Measurements from ENCODE around the gene RAD51B. TPM values are rescaled to one million over a fixed set of nuclear protein-coding genes. Genes with fewer than 3 reads are reported as not detected.
"Not testable (repeated sequence)": the region's sequence is repeated elsewhere in the genome, so short reads cannot be mapped to it uniquely, and the experiment has no call there.

Gene RAD51B
- total RNA-seq, 1 experiment from 2014 or later = 16.7 TPM

DNA sequence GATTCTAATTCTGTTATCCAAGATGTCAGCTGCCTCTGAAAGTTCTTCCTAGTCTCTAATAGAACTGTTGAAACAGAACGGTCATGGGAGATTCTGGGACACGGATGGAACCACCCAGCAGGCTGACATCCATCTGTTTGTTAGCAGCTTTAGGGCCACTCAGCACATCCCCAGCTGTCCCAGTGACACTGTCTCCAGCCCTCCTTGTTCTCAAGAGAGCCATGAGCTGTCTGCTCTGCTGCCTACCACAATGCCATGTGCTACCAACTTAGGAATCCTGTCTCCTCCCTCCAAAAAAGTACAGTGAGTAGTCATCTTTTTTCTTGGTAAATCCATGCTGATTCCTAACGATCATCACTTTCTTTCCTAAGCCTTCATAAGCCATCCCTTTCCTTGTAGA lies 842.8 kb downstream of the RAD51B start:
- H3K9me3 ChIP-seq (ENCODE audit: control insufficient read depth, low read depth, low read length) = no peaks in the 10 kb centered on the region
- H3K23ac ChIP-seq (ENCODE audit: insufficient read length, low read depth, low read length) = no peak overlapping the region
- H2AFZ ChIP-seq (ENCODE audit: low read length) = no peak overlapping the region
- Mint-ChIP-seq H3K4me1 (peaks cover 17 to 20% of the 10 kb centered on the region in 2 experiments), H3K9me3 (peaks cover 0 to 4% of the 10 kb centered on the region in 2 experiments; a peak in 1 of 5 replicates), H3K27me3 (ENCODE audit: low read depth) (peaks cover 6% of the 10 kb centered on the region), H3K36me3 (ENCODE audit: insufficient read depth in 1 of 3, low read depth in 3 of 3) (no peaks in the 10 kb centered on the region), H3K4me3 (no peak overlapping the region), H3K27ac (no peak overlapping the region)
- no peak overlapping the region for H4K8ac ChIP-seq (replicated peaks; ENCODE audit: insufficient read length, low read depth, low read length)
- no peak overlapping the region for H3K14ac ChIP-seq (ENCODE audit: insufficient read depth, low read length)
- H3K4me1 ChIP-seq (ENCODE audit: insufficient read depth, low read length) = no peaks in the 10 kb centered on the region; the same call in 1 of the 2 replicates
- no peaks in the 10 kb centered on the region for H3K79me1 ChIP-seq (ENCODE audit: insufficient read depth, low read depth, low read length, poor library complexity, severe bottlenecking)
- H3K56ac ChIP-seq (ENCODE audit: insufficient read length, low read depth, low read length) = no peak overlapping the region
- no peak overlapping the region for H4K5ac ChIP-seq (ENCODE audit: insufficient read length, low read depth, low read length)
- no peaks in the 10 kb centered on the region for H4K20me1 ChIP-seq (ENCODE audit: control insufficient read depth, insufficient read depth, insufficient read length)
- no peak overlapping the region for H2BK5ac ChIP-seq (ENCODE audit: insufficient read length, low read length)
- no CpG with 5 or more reads among the region's 3 CpGs for WGBS (ENCODE audit: extremely low coverage, insufficient read length, low lambda C conversion rate)
- no peak overlapping the region for H3K4me2 ChIP-seq (ENCODE audit: insufficient read depth, insufficient read length, low read length)
- no peak for TF ChIP-seq CTCF (conservative IDR thresholded peaks at IDR 0.05)
- no peak overlapping the region for H4K91ac ChIP-seq (ENCODE audit: insufficient read length, low read depth, low read length)
- H3K18ac ChIP-seq (ENCODE audit: insufficient read length, low read depth, low read length) = no peak overlapping the region
- H3T11ph ChIP-seq (ENCODE audit: low read length) = no peak overlapping the region
- H3K27me3 ChIP-seq (ENCODE audit: insufficient read depth, low read length) = no peaks in the 10 kb centered on the region
- H2BK20ac ChIP-seq (ENCODE audit: low read depth, low read length, poor library complexity, severe bottlenecking) = no peak overlapping the region
- H3K79me2 ChIP-seq (ENCODE audit: insufficient read depth, low read length) = no peaks in the 10 kb centered on the region
- no peak overlapping the region for H3K4ac ChIP-seq (ENCODE audit: low read depth, low read length)
- H2BK120ac ChIP-seq (ENCODE audit: low read depth, low read length, poor library complexity, severe bottlenecking) = no peak overlapping the region
- no peak overlapping the region for H3K27ac ChIP-seq (ENCODE audit: insufficient read length, low read depth, low read length)
- DNase-seq = no peak
- H2AK5ac ChIP-seq (ENCODE audit: insufficient read length, low read length) = no peak overlapping the region
- no peak overlapping the region for H2BK15ac ChIP-seq (ENCODE audit: low read depth, low read length)
- no peak overlapping the region for H2BK12ac ChIP-seq (ENCODE audit: insufficient read length, low read depth, low read length)
- no peaks in the 10 kb centered on the region for H3K23me2 ChIP-seq (ENCODE audit: insufficient read length, low read depth, low read length, poor library complexity, severe bottlenecking)
- H3K9ac ChIP-seq (ENCODE audit: extremely low read depth, insufficient read length, low read length) = no peak overlapping the region

DNA sequence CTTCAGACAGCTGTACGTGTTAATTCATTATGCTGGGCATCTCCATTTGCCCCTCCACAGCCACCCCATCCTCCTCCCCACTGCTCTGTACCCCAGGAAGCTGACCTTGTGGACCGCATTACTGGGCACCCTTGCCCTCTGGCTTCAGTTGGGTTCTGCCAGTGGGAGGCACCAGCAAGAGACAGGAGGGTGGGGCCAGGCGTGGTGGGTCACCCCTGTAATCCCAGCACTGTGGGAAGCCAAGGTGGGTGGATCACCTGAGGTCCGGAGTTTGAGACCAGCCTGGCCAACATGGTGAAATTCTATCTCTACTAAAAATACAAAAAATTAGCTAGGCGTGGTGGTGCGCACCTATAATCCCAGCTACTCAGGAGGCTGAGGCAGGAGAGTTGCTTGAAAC lies 843.2 kb downstream of the RAD51B start:
- not testable (repeated sequence) for H3K36me3 Mint-ChIP-seq (ENCODE audit: insufficient read depth in 1 of 3, low read depth in 3 of 3); H3K79me2 ChIP-seq (ENCODE audit: insufficient read depth, low read length); H4K20me1 ChIP-seq (ENCODE audit: control insufficient read depth, insufficient read depth, insufficient read length); H2BK15ac ChIP-seq (ENCODE audit: low read depth, low read length); H3K9ac ChIP-seq (ENCODE audit: extremely low read depth, insufficient read length, low read length); H3K27me3 Mint-ChIP-seq (ENCODE audit: low read depth); H2AK5ac ChIP-seq (ENCODE audit: insufficient read length, low read length); DNase-seq; H3K79me1 ChIP-seq (ENCODE audit: insufficient read depth, low read depth, low read length, poor library complexity, severe bottlenecking); H3K4me3 Mint-ChIP-seq; H3K4me1 ChIP-seq (ENCODE audit: insufficient read depth, low read length); H3K4me2 ChIP-seq (ENCODE audit: insufficient read depth, insufficient read length, low read length); H3K14ac ChIP-seq (ENCODE audit: insufficient read depth, low read length); H3K56ac ChIP-seq (ENCODE audit: insufficient read length, low read depth, low read length); H2BK5ac ChIP-seq (ENCODE audit: insufficient read length, low read length); H3K9me3 ChIP-seq (ENCODE audit: control insufficient read depth, low read depth, low read length); H2AFZ ChIP-seq (ENCODE audit: low read length); H3T11ph ChIP-seq (ENCODE audit: low read length); H3K4ac ChIP-seq (ENCODE audit: low read depth, low read length); H3K9me3 Mint-ChIP-seq; H4K91ac ChIP-seq (ENCODE audit: insufficient read length, low read depth, low read length); H3K23ac ChIP-seq (ENCODE audit: insufficient read length, low read depth, low read length); H4K8ac ChIP-seq (replicated peaks; ENCODE audit: insufficient read length, low read depth, low read length); H3K18ac ChIP-seq (ENCODE audit: insufficient read length, low read depth, low read length); H3K23me2 ChIP-seq (ENCODE audit: insufficient read length, low read depth, low read length, poor library complexity, severe bottlenecking); H3K27ac Mint-ChIP-seq; H2BK120ac ChIP-seq (ENCODE audit: low read depth, low read length, poor library complexity, severe bottlenecking); H2BK12ac ChIP-seq (ENCODE audit: insufficient read length, low read depth, low read length); H2BK20ac ChIP-seq (ENCODE audit: low read depth, low read length, poor library complexity, severe bottlenecking); H3K27me3 ChIP-seq (ENCODE audit: insufficient read depth, low read length); H3K27ac ChIP-seq (ENCODE audit: insufficient read length, low read depth, low read length); H4K5ac ChIP-seq (ENCODE audit: insufficient read length, low read depth, low read length)
- peaks cover 17 to 20% of the 10 kb centered on the region in 2 experiments for H3K4me1 Mint-ChIP-seq
- WGBS (ENCODE audit: extremely low coverage, insufficient read length, low lambda C conversion rate) = no CpG with 5 or more reads among the region's 6 CpGs
